Karpas-422 (cell line): ENCODE results near the gene VSTM2L. TPM values are rescaled to one million over a fixed set of nuclear protein-coding genes. Genes with fewer than 3 reads are reported as not detected.
"Not testable (repeated sequence)": the region's sequence is repeated elsewhere in the genome, so short reads cannot be mapped to it uniquely, and the experiment has no call there.

Experiments used
- DNase-seq: peaks from one replicate; pipeline ENCODE4 v3.0.0-alpha.2; 2015
- H2AFZ ChIP-seq: fragments of 200-600 bp; sonication (generic); 2 replicates; pipeline ENCODE4 v1.6.1; 2014; ENCODE audit warnings: antibody characterized with exemption, low read length, mixed read lengths
- H3K27ac ChIP-seq: fragments of 200-600 bp; sonication (generic); 2 replicates; pipeline ENCODE4 v1.5.1; 2014; ENCODE audit warnings: mild to moderate bottlenecking, low read length, moderate library complexity
- H3K27me3 ChIP-seq: fragments of 200-600 bp; sonication (generic); 2 replicates; pipeline ENCODE4 v1.6.1; 2014; ENCODE audit warnings: low read length, mixed read lengths
- H3K36me3 ChIP-seq: fragments of 200-600 bp; sonication (generic); 2 replicates; pipeline ENCODE4 v1.6.1; 2014; ENCODE audit warnings: low read length, mixed read lengths; ENCODE audit not compliant: insufficient read depth
- H3K4me1 ChIP-seq: fragments of 200-600 bp; sonication (generic); 2 replicates; pipeline ENCODE4 v1.6.1; 2014; ENCODE audit warnings: mild to moderate bottlenecking, low read length, mixed read lengths
- H3K4me2 ChIP-seq: fragments of 200-600 bp; sonication (generic); 2 replicates; pipeline ENCODE4 v1.6.1; 2014; ENCODE audit warnings: low read length, low read depth, mild to moderate bottlenecking; ENCODE audit not compliant: poor library complexity, severe bottlenecking
- H3K4me3 ChIP-seq: fragments of 200-600 bp; sonication (generic); 2 replicates; pipeline ENCODE4 v1.5.1; 2014; ENCODE audit warnings: mild to moderate bottlenecking, antibody characterized with exemption, low read length, mixed read lengths
- H3K79me2 ChIP-seq: fragments of 200-600 bp; sonication (generic); 2 replicates; pipeline ENCODE4 v1.6.1; 2014; ENCODE audit warnings: mild to moderate bottlenecking, low read length, mixed read lengths
- H3K9ac ChIP-seq: fragments of 200-600 bp; sonication (generic); 2 replicates; pipeline ENCODE4 v1.6.0; 2014; ENCODE audit warnings: low read length
- H3K9me2 ChIP-seq: fragments of 200-600 bp; sonication (generic), shearing (Covaris generic); replicated peaks from 2 replicates; pipeline ENCODE4 v1.6.0; 2014; ENCODE audit warnings: mild to moderate bottlenecking, low read length, moderate library complexity; ENCODE audit not compliant: insufficient read depth
- H3K9me3 ChIP-seq: fragments of 300-700, 200-600 bp; sonication (generic); 2 replicates; pipeline ENCODE4 v1.6.1; 2014; ENCODE audit warnings: low read length, mixed read lengths
- H4K20me1 ChIP-seq: fragments of 200-600 bp; sonication (generic); 2 replicates; pipeline ENCODE4 v1.6.1; 2014; ENCODE audit warnings: mild to moderate bottlenecking, antibody characterized with exemption, low read length, low read depth; ENCODE audit not compliant: insufficient read depth
- total RNA-seq: library from RNA; depleted of rRNA; stranded (reverse); fragments of >200 nt; shearing (Covaris generic); gene quantifications from 2 replicates; pipeline ENCODE4 v1.2.3, GENCODE V29; 2014; ENCODE audit warnings: low replicate concordance

The VSTM2L gene
- total RNA-seq, 1 experiment from 2014 or later, result not detected

DNA sequence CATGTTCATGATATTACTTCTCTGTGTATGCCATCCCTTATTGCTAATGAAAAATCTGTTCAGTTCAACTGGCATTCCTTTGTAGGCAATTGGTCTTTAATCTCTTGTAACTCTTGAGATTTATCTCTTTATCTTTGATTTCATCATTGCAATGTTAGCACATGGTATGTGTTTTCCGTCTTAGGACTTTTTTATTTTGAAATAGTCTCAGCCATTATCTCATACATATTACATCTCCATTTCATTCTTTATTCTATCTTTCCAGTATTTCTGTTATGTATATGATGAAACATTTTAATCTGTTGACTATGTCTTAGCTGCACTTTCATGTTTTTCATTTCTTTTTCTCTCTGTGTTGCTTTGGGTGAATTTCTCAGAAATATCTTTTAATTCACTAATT, 58.1 kb downstream of the VSTM2L start:
- no peaks in the 10 kb centered on the region for H4K20me1 ChIP-seq
- H3K27me3 ChIP-seq, result no peaks in the 10 kb centered on the region
- H3K9me3 ChIP-seq, result no peaks in the 10 kb centered on the region
- no peak overlapping the region for H3K27ac ChIP-seq
- H3K9me2 ChIP-seq, result no peaks in the 10 kb centered on the region
- no peak overlapping the region for H2AFZ ChIP-seq
- H3K9ac ChIP-seq, result no peak overlapping the region
- H3K36me3 ChIP-seq, result no peaks in the 10 kb centered on the region
- DNase-seq, result no peak
- no peaks in the 10 kb centered on the region for H3K79me2 ChIP-seq
- no peak overlapping the region for H3K4me3 ChIP-seq
- H3K4me1 ChIP-seq, result no peaks in the 10 kb centered on the region
- no peak overlapping the region for H3K4me2 ChIP-seq

DNA sequence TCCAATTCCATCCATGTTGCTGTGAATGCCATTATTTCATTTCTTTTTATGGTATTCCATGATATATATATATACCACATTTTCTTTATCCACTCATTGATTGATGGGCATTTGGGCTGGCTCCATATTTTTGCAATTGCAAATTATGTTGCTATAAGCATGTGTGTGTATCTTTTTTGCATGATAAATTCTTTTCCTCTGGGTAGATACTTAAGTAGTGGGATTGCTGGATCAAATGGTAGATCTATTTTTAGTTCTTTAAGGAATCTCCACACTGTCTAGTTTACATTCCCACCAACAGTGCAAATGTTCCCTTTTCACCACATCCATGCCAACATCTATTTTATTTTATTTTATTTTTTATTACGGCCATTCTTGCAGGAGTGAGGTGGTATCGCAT, 60.6 kb downstream of the VSTM2L start:
- H3K9ac ChIP-seq, H4K20me1 ChIP-seq, H3K79me2 ChIP-seq: not testable (repeated sequence)

DNA sequence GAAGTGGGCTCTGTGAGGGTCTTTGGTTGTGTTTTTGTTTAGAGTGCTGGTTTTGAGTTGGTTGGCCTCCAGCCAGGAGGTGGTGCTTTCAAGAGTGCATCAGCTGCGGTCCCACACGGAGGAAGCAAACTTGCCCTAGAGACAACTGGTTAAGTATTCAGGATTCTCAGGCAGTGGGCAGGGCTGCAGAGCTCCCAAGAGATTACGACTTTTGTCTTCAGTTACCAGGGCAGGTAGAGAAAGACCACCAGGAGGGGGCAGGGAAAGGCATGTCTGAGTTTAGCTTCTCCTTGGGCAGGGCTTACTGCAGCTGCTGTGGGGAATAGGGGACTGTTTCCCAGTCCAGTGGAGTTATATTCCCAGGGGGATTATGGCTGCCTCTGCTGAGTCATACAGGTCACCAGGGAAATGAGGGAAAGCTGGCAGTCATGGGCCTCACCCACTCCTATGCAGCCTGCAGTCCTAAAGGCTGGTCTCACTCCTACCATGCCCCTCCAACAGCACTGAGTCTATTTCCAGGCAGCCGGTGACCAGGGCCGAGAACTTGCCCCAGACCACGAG, 66.0 kb downstream of the VSTM2L start:
- no peaks in the 10 kb centered on the region for H3K4me1 ChIP-seq
- H3K36me3 ChIP-seq, result no peaks in the 10 kb centered on the region
- no peak overlapping the region for H2AFZ ChIP-seq
- H3K4me3 ChIP-seq, result no peak overlapping the region
- H3K9me3 ChIP-seq, result no peaks in the 10 kb centered on the region
- no peaks in the 10 kb centered on the region for H3K79me2 ChIP-seq
- peak; percentile 41 for DNase-seq
- H3K4me2 ChIP-seq, result no peak overlapping the region
- no peaks in the 10 kb centered on the region for H4K20me1 ChIP-seq
- H3K27ac ChIP-seq, result no peak overlapping the region
- H3K27me3 ChIP-seq, result no peaks in the 10 kb centered on the region
- H3K9ac ChIP-seq, result no peak overlapping the region
- H3K9me2 ChIP-seq, result no peaks in the 10 kb centered on the region

More for the DNA sequence above, 60.6 kb downstream of the VSTM2L start:
- H2AFZ ChIP-seq, H3K27ac ChIP-seq, H3K4me1 ChIP-seq, H3K9me2 ChIP-seq, H3K4me2 ChIP-seq, H3K36me3 ChIP-seq, H3K27me3 ChIP-seq, H3K4me3 ChIP-seq, DNase-seq, H3K9me3 ChIP-seq: not testable (repeated sequence)

DNA sequence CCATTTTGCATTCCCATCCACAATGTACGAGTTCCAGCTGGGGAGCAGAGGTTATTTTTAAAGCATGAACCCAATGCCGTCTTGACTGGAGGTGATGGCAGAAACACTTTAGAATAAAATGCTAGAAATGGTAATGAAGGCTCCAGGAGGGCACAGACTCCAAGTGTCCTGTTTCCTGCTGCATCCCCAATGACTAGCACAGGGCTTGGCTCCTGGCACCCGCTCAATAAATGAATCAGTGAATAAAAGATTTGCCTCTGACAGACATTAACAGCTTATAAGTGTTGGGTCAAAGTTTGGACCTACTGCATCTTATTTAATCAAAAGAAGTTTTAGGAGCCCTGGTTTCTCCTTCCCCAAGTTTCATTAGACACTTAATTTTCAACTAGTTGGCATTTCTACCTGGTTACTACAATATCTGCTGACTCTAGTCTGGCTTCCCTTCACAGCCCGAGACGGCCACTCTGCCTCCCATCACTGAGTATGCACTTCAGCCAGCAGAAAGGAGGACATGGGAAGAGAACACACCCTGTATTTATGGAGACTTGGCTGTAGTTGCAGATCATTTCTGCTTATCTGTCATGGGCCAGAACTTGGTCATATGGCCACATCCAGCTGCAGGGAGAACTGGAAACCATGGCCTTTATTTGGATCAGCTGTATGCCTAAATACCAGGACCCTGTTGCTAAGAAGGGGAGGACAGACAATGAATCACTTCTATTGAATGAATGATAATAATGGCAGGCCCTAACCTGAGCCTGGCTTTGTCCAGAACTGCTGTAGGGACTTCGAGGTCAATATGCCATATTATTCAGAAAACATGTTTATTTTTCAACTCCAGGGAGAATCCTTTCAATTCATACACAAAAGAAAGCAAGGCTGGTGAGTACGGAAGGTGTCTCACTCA, 67.3 kb downstream of the VSTM2L start:
- peak; percentile 27 for DNase-seq
- Histone ChIP-seq H3K27me3 (no peaks in the 10 kb centered on the region), H2AFZ (no peak overlapping the region), H3K36me3 (no peaks in the 10 kb centered on the region), H3K4me3 (no peak overlapping the region), H3K27ac (no peak overlapping the region), H3K9me2 (no peaks in the 10 kb centered on the region), H3K9me3 (no peaks in the 10 kb centered on the region), H3K79me2 (no peaks in the 10 kb centered on the region), H3K4me1 (no peaks in the 10 kb centered on the region), H4K20me1 (no peaks in the 10 kb centered on the region), H3K9ac (no peak overlapping the region), H3K4me2 (no peak overlapping the region)

GRCh38 chr20:37970856-37971245, 67.9 kb downstream of the VSTM2L start:
- Histone ChIP-seq H3K36me3 (no peaks in the 10 kb centered on the region), H3K9me2 (no peaks in the 10 kb centered on the region), H3K79me2 (no peaks in the 10 kb centered on the region), H3K9ac (no peak overlapping the region), H4K20me1 (no peaks in the 10 kb centered on the region), H3K4me1 (no peaks in the 10 kb centered on the region), H3K9me3 (no peaks in the 10 kb centered on the region), H3K4me2 (no peak overlapping the region), H3K4me3 (no peak overlapping the region), H3K27ac (no peak overlapping the region), H3K27me3 (no peaks in the 10 kb centered on the region), H2AFZ (no peak overlapping the region)
- peak; percentile 20 for DNase-seq

DNA sequence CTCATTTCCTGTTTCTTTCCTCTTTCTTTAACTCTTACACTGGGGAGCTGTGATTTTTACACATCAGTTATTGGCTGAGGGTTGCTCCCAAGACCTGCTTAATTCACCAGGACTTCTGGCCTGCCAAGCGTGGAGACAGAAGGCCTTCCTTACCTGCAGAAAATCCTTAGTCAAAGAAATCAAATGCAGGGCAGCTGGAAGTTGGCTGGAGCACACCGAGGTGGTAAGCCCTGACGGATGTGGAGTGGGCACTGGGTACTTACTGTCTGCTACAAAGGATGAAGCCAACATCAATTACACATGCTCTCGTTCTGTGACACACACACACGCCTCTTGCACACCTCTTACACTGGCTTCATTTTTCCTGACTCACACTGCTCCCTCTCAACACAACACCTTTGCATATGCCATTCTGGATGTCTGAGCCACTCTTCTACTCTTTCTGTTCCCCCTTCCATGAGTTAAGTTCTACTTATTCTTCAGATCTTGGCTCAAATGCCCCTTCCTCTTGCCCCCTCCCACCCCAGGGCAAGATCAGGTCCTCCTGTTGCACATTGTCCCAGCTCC, 68.7 kb downstream of the VSTM2L start:
- H3K9me3 ChIP-seq, result no peaks in the 10 kb centered on the region
- no peak for DNase-seq
- H3K4me1 ChIP-seq, result no peaks in the 10 kb centered on the region
- no peak overlapping the region for H3K27ac ChIP-seq
- no peak overlapping the region for H3K4me3 ChIP-seq
- no peaks in the 10 kb centered on the region for H3K36me3 ChIP-seq
- H3K9ac ChIP-seq, result no peak overlapping the region
- no peaks in the 10 kb centered on the region for H3K27me3 ChIP-seq
- no peak overlapping the region for H3K4me2 ChIP-seq
- no peak overlapping the region for H2AFZ ChIP-seq
- no peaks in the 10 kb centered on the region for H4K20me1 ChIP-seq
- H3K79me2 ChIP-seq, result no peaks in the 10 kb centered on the region
- H3K9me2 ChIP-seq, result no peaks in the 10 kb centered on the region

GRCh38 chr20:37972256-37973058, 69.5 kb downstream of the VSTM2L start:
- no peaks in the 10 kb centered on the region for H3K4me1 ChIP-seq
- H3K9ac ChIP-seq, result no peak overlapping the region
- H3K9me2 ChIP-seq, result no peaks in the 10 kb centered on the region
- H3K79me2 ChIP-seq, result no peaks in the 10 kb centered on the region
- H3K9me3 ChIP-seq, result no peaks in the 10 kb centered on the region
- no peak for DNase-seq
- H3K4me2 ChIP-seq, result no peak overlapping the region
- no peak overlapping the region for H3K4me3 ChIP-seq
- H4K20me1 ChIP-seq, result no peaks in the 10 kb centered on the region
- H3K27me3 ChIP-seq, result no peaks in the 10 kb centered on the region
- no peak overlapping the region for H2AFZ ChIP-seq
- no peaks in the 10 kb centered on the region for H3K36me3 ChIP-seq
- no peak overlapping the region for H3K27ac ChIP-seq
